ENCODE measurements around the gene EYA4. TPM values are rescaled to one million over a fixed set of nuclear protein-coding genes. Genes with fewer than 3 reads are reported as not detected.

The EYA4 gene
- total RNA-seq, 2 donors from 2014 or later: 0.11 to 0.26 TPM

- H3K4me3 ChIP-seq (ENCODE audit: low read length): no peak overlapping the region
- Mint-ChIP-seq H3K4me1 (no peaks in the 10 kb centered on the region), H3K27ac (no peak overlapping the region), H3K36me3 (ENCODE audit: low read depth) (no peaks in the 10 kb centered on the region), H3K27me3 (ENCODE audit: insufficient read depth) (no peaks in the 10 kb centered on the region), H3K9me3 (peaks cover 4% of the 10 kb centered on the region), H3K4me3 (no peak overlapping the region)
- no peaks in the 10 kb centered on the region for H3K36me3 ChIP-seq (ENCODE audit: control insufficient read depth, insufficient read depth, low read length)
- no peaks in the 10 kb centered on the region for H3K4me1 ChIP-seq (ENCODE audit: control insufficient read depth, insufficient read depth, low read length)
- no peaks in the 10 kb centered on the region for H3K9me3 ChIP-seq (ENCODE audit: control insufficient read depth, low read length)
- TF ChIP-seq CTCF (conservative IDR thresholded peaks at IDR 0.05): no peak
- H3K9ac ChIP-seq (ENCODE audit: extremely low read depth, low read length, poor library complexity, severe bottlenecking): no peak overlapping the region
- no peak overlapping the region for H3K27ac ChIP-seq (ENCODE audit: low read depth, low read length)
- no peak for DNase-seq
- no peaks in the 10 kb centered on the region for H3K27me3 ChIP-seq (ENCODE audit: control insufficient read depth, insufficient read depth, low read length, poor library complexity, severe bottlenecking)
- 95% methylated on average over 2 of the region's 2 CpGs for WGBS, 2 experiments (ENCODE audit: insufficient coverage in 1 of 2, insufficient read length in 1 of 2)
Measured at GRCh38 chr6:133487174-133487573, 246.0 kb downstream of the EYA4 start.

GRCh38 chr6:133495205-133495903 lies 254.2 kb downstream of the EYA4 start:
- Mint-ChIP-seq H3K27me3 (ENCODE audit: insufficient read depth) (no peaks in the 10 kb centered on the region), H3K4me3 (no peak overlapping the region), H3K4me1 (peaks cover 8% of the 10 kb centered on the region), H3K27ac (no peak overlapping the region), H3K36me3 (ENCODE audit: low read depth) (no peaks in the 10 kb centered on the region), H3K9me3 (peaks cover 10% of the 10 kb centered on the region)
- TF ChIP-seq CTCF (conservative IDR thresholded peaks at IDR 0.05): no peak
- no peaks in the 10 kb centered on the region for H3K4me1 ChIP-seq (ENCODE audit: control insufficient read depth, insufficient read depth, low read length)
- no peak for DNase-seq
- no peaks in the 10 kb centered on the region for H3K9me3 ChIP-seq (ENCODE audit: control insufficient read depth, low read length)
- H3K9ac ChIP-seq (ENCODE audit: extremely low read depth, low read length, poor library complexity, severe bottlenecking): no peak overlapping the region
- no peak overlapping the region for H3K27ac ChIP-seq (ENCODE audit: low read depth, low read length)
- 100% methylated on average over 1 of the region's 1 CpG for WGBS, 2 experiments (ENCODE audit: insufficient coverage in 1 of 2, insufficient read length in 1 of 2)
- no peaks in the 10 kb centered on the region for H3K27me3 ChIP-seq (ENCODE audit: control insufficient read depth, insufficient read depth, low read length, poor library complexity, severe bottlenecking)
- H3K4me3 ChIP-seq (ENCODE audit: low read length): no peak overlapping the region
- H3K36me3 ChIP-seq (ENCODE audit: control insufficient read depth, insufficient read depth, low read length): no peaks in the 10 kb centered on the region

- Histone ChIP-seq H3K9me3 (ENCODE audit: control insufficient read depth, low read length) (no peaks in the 10 kb centered on the region), H3K27me3 (ENCODE audit: control insufficient read depth, insufficient read depth, low read length, poor library complexity, severe bottlenecking) (no peaks in the 10 kb centered on the region), H3K27ac (ENCODE audit: low read depth, low read length) (no peak overlapping the region), H3K36me3 (ENCODE audit: control insufficient read depth, insufficient read depth, low read length) (no peaks in the 10 kb centered on the region), H3K4me1 (ENCODE audit: control insufficient read depth, insufficient read depth, low read length) (no peaks in the 10 kb centered on the region), H3K9ac (ENCODE audit: extremely low read depth, low read length, poor library complexity, severe bottlenecking) (no peak overlapping the region), H3K4me3 (ENCODE audit: low read length) (no peak overlapping the region)
- TF ChIP-seq CTCF (conservative IDR thresholded peaks at IDR 0.05): no peak
- H3K4me1 Mint-ChIP-seq: peaks cover 11% of the 10 kb centered on the region
- no peaks in the 10 kb centered on the region for H3K27me3 Mint-ChIP-seq (ENCODE audit: insufficient read depth)
- H3K9me3 Mint-ChIP-seq: no peaks in the 10 kb centered on the region
- WGBS, 2 experiments (ENCODE audit: insufficient coverage in 1 of 2, insufficient read length in 1 of 2): 90 to 93% methylated on average over 3 of the region's 3 CpGs
- no peak overlapping the region for H3K4me3 Mint-ChIP-seq
- H3K36me3 Mint-ChIP-seq (ENCODE audit: low read depth): no peaks in the 10 kb centered on the region
- H3K27ac Mint-ChIP-seq: no peak overlapping the region
- no peak for DNase-seq
Measured at GRCh38 chr6:133499662-133500061, 258.5 kb downstream of the EYA4 start.

Measured in endodermal cell (in vitro differentiated cells).